GM19438 (cell line): ENCODE data around the gene ARHGAP24.
"Not testable (repeated sequence)": the region's sequence is repeated elsewhere in the genome, so short reads cannot be mapped to it uniquely, and the experiment has no call there.

ENCODE experiments used
- ATAC-seq: cut with Tn5 transposase; IDR thresholded peaks from one replicate; pipeline ENCODE4 v1.9.1; 2021; ENCODE audit warnings: low read depth; ENCODE audit not compliant: unreplicated experiment

Gene ARHGAP24

DNA sequence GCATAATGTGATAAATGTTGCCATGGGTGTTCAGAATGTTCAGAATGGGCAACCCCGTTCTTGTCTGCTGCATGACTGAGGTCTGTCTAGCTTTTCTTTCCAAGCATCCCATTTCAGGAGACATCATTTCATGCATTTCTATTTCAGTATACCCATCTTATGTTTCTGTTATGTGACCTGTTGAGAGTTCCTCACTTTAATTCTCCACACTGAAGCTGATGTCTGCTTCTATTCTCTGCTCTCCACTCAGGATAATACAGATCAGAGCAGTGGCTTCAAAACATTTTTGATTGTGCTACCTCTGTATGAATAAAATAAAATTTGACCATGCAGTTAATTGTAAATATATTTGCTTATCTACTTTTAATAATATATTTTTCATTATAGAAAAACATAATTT is 398.6 kb downstream of the ARHGAP24 start:
- ATAC-seq = no peak

DNA sequence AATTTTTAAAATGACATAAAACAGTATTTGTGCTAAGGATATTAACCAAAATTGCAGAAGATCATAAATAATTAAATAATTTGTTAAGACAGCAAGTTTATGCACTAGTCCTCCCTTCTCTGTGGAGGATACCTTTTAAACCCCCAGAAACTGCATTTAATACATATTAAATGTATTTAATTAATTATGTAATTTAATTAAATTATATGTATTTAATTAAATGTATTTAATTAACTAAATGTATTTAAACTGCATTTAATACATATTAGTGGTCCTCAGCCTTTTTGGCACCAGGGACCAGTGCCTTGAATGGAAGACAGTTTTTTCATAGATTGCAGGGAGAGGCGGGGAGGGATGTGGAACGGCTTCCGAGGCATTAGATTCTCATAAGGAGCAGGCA is 404.6 kb downstream of the ARHGAP24 start:
- no peak for ATAC-seq

GRCh38 chr4:85883180-85883579 is 408.2 kb downstream of the ARHGAP24 start:
- no peak for ATAC-seq

DNA sequence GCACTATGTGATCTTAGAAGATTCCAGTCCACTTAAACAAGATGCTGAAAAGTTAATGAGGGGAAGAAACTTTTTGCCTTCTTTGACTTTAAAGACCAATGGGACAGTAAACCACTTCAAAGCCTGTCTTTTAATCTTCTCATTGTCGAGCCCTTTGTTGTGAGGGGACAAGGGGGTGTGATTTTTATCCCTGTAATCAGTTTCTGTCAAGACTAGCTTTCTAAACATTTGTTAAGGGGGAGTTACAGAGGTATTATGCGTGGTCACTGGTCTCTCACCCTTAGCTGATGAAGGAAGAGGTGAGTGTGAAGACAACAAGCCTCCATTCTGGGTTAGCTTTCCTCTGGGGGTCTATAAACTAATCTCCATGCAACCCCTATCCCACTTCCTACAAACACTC is 409.3 kb downstream of the ARHGAP24 start:
- no peak for ATAC-seq

DNA sequence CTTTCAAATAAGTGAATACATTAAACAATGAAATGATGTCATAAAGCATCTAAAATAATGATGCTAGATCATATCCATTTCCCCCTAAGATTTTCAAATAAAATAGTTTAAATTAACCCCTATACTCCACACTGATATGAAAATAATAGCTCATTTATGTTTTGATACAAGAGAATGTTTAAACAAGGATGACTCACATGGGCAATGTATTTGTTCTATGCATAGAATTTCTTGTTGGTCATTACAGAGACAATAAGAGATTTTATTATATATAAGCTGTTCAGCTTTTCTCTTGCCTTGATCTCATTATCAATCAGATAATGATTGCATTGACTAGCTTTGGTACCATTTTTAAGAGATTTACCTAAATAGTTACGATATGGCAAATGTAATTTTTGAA is 411.7 kb downstream of the ARHGAP24 start:
- no peak for ATAC-seq

- ATAC-seq = no peak
These were observed 414.4 kb downstream of the ARHGAP24 start for GRCh38 chr4:85889314-85889713.

DNA sequence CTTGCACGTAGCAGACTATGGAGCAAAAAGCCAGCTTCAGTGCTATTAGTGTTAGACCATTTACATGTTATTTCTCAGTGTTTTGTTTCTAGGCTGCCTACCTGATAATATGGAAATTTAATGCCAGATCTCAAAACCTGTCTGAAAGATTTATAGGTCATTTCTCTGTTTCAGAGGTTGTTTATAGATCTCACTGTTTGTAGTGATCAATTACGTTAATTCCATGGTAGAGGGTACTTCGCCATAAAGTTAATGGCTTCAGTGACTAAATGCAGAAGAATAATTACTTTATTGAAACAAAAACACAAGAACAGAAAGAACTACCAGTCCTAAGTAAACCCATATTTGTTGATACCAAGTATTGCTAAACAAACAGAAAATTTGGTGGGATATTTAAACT is 420.8 kb downstream of the ARHGAP24 start:
- no peak for ATAC-seq

- no peak for ATAC-seq
These were observed 423.3 kb downstream of the ARHGAP24 start for GRCh38 chr4:85898231-85898630.

- no peak for ATAC-seq
These were observed 426.6 kb downstream of the ARHGAP24 start for GRCh38 chr4:85901500-85901899.

GRCh38 chr4:85902647-85903046 is 427.7 kb downstream of the ARHGAP24 start:
- ATAC-seq = not testable (repeated sequence)

DNA sequence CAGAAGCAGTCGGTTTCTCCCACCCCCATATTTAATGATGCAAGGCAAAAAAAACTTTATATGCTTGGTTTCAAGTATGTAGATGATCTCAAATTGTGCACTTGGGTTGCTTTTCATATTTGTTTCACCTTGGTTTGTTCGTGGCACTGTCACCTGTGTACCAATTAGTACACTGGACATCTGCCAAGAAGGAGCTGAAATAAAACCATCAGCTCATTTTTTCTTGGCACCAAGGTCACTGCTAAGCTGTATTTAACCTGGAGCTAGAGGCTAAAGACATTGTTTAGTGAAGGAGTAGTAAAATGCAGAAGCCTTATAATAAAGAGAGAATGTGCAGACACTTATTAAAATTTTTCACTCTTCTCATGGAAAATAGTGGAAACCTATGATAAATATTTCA is 430.8 kb downstream of the ARHGAP24 start:
- no peak for ATAC-seq

- no peak for ATAC-seq
These were observed 432.1 kb downstream of the ARHGAP24 start for GRCh38 chr4:85907001-85907400.

DNA sequence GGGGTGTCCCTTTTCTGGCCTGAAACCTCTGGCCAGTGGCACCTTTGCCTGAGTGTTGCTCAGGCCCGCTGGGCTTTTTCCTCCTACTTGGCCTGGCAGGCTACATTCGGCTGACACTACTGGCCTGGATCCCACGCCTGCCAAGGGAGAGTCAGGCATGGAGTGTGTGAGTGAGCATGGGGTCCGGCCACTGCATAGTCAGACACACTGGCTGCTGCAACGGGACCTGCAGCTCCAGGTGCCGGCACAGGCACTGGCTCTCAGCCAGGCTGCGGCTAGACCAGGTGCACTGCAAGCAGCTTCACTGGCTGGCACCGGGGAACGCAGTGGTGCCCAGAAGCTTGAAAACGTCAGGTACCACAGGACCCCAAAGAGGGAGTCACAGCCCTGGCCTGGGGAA is 434.9 kb downstream of the ARHGAP24 start:
- no peak for ATAC-seq

DNA sequence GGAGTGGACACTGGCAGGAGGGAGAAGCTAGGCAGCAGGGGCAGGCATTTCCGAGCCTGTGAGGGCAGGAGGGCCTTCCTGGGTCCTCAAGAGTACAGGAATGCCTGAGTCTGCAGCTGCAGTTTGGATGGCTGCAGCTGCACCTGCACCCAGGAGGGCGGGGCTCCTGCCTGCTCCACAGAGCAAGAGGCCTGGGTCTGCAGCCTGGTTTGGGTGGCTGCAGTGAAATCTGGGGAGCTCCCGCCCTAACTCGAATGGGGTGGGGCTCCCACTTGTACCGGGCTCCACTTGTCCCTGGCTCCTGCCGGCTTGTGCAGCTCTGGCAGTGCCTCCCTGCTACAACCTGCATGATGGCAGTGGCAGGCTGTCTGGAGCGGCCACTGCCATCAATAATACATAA is 436.0 kb downstream of the ARHGAP24 start:
- no peak for ATAC-seq

GRCh38 chr4:85913931-85914694 is 439.2 kb downstream of the ARHGAP24 start:
- no peak for ATAC-seq

DNA sequence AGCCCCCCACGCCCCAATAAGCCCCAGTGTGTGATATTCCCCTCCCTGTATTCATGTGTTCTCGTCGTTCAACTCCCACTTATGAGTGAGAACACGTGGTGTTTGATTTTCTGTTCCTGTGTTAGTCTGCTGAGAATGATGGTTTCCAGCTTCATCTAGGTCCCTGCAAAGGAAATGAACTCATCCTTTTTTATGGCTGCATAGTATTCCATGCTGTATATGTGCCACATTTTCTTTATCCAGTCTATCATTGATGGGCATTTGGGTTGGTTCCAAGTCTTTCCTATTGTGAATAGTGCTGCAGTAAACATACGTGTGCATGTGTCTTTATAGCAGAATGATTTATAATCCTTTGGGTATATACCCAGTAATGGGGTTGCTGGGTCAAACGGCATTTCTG is 440.6 kb downstream of the ARHGAP24 start:
- ATAC-seq = not testable (repeated sequence)

DNA sequence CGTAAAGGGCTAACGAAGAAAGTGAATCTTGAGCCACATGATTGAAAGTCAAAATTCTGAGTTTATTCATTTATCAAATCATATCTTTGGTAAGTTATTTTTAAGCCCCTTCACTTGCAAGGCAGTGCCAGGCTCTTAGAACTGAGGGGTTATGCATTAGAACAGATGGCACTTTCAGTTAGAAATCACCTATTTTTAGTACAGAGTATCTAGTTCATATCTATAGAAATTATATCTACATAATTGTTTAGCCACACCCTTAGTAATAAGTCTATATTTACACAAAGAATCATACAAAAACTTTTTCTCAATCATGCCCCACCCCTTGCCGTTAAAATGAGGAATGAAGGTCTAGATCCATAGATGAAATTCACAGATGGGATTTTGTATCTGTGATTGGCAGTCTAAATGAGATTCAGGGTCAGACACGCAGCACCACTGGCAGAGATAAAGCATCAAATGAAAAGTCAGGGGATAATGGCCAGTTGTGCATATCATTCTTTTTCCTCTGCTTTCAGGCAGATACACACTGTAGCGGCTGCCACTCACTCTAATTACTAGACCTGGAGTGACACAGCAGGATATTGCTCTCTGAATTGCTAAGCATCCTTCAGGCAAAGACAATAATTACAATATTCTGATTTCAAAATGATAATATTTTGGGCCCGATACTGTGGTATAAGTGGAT is 444.4 kb downstream of the ARHGAP24 start:
- no peak for ATAC-seq

DNA sequence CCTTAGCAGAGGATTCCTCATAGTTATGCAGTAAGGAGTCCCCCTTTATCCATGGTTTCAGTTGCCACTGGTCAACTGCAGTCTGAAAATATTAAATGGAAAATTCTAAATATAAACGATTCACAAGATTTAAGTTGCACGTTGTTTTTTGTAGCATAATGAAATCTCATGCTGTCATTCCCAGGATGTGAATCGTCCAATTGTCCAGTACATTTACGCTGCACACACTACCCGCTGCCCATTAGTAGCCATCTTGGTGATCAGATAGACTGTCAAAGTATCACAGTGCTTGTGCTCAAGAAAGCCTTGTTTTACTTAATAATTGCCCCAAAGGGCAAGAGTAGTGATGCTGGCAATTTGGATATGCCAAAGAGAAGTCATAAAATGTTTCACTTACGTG is 450.1 kb downstream of the ARHGAP24 start:
- ATAC-seq = no peak

DNA sequence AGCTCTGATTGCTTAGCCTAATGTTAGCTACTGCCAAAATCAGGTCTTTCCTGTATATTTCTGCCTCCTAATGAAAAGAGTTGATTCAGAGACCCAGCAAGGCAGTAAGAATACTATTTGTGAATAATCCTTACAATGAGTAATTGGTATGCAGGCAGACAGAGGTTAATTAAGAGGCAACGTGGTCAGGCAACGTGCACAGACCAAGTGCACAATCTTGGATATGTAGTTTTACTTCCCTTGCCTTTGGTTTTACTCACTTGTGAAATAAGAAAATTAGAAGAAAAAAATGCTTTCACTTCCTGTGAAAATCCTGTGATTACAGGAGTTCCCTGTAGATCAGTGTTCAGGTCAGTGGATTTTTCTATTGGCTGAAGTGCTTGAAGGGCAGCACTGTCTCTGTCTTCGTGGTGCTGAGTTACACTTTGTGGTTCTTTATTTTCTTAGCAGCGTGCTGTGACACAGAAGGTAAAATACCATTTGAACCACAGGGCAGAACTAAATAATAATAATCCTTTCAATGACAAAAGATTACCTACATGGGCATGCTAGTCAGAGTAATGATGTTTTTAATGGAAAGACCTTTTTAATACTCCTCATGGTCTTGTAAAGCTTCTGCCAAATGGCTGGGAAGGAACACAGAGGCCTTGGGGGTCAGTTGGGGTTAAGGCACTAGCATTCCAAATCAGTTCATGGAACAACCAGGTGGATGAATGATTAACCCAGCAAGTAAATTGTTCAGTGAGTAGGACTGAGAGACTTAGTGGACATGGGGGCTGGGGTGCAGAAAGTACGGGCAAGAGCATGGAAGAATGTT is 454.0 kb downstream of the ARHGAP24 start:
- ATAC-seq = peak; percentile 72

DNA sequence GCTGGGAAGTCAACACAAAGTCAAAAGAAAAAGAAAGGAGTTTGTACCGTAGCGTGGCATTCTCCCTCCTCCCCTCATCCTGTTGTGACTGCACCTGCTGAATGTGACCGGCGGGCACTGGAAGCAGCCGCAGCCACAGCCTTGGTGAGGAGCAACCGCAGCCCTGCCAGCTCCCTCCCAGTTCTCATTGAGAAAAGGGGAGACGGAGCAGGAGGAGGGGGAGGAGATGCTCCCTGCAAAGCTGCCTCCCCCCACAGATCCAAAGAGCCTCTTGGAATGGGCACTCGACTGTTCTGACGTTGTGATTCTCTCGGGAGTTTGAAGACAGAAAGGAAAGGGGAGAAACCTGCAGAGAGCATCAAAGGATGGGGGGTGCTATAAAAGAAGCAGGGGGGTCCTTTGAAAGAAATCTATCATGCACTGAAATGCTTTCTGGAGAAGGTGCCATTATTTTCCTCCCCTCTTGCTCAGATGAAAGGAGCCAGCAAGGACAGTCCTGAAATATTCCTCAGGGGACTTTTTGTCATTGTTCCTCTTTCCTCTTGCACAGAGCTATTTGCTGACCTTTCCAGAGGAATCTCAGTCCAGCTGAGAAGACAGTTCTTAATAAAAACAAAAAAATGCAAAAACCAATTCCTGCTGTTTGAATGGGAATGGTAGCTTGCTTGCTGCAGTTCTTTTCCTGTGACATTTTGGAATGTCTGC is 455.2 kb downstream of the ARHGAP24 start:
- peak; percentile 48 for ATAC-seq
